Vagina (tissue), 2 donors: Measurements from ENCODE around the gene ADAMTS17.

Source experiments
- CTCF ChIP-seq, 3 experiments: fragments of 450-650 bp in 2 of 3; fragments of 200-600 bp in 1 of 3; sonication (generic) in 1 of 3; IDR thresholded peaks; one replicate each; pipeline ENCODE4 v1.5.1; 2017 to 2019; ENCODE audit warnings: antibody characterized with exemption in 3 of 3, mild to moderate bottlenecking in 2 of 3, moderate library complexity in 2 of 3
- POLR2A ChIP-seq, 2 donors: fragments of 450-650 bp; IDR thresholded peaks; one replicate each; pipeline ENCODE4 v1.6.1; 2017; ENCODE audit warnings: antibody characterized with exemption in 2 of 2, mild to moderate bottlenecking in 2 of 2, moderate library complexity in 2 of 2

DNA sequence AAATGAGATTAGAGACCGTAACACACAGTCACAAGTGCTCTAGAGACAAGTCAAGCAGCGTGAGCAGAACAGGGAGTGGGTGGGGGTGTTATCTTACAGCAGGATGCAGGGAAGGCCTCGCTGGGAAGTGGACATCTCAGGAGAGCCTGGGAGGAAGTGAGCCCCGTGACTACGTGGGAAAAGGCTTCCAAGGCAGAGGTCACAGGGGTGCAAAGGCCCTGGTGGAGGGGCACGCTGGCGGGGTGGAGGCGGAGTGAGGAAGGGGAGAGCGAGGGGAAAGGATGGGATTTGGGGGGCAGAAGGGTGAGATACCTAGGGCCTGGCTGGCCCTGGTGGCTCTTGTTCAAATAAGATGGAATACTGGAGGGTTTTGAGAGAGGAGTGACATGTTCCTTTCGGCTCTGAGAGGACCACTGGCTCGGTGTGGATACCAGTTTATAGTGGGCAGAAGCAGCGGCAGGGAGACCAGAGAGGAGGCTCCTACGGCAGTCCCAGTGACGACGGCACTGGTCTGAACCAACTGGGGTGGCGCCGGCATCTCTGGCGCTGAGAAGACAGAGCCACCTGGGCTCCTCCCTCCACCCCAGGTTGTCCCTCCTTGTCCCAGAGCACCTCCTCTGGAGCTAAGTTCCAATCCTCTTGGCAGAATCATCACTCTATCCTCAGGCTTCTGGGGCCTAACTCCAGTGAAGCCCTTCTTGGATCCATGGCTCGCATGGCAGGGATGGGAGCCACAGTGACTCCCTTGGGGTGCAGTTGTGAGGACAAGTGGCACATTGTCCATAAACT, 342.3 kb downstream of the ADAMTS17 start:
- no peak for TF ChIP-seq POLR2A (IDR thresholded peaks at IDR 0.05)
- TF ChIP-seq CTCF (IDR thresholded peaks at IDR 0.05) = no peak
